WTC11 (cell line): Measurements from ENCODE around the gene ALOXE3. TPM values are rescaled to one million over a fixed set of nuclear protein-coding genes. Genes with fewer than 3 reads are reported as not detected.
"Not testable (repeated sequence)": the region's sequence is repeated elsewhere in the genome, so short reads cannot be mapped to it uniquely, and the experiment has no call there.

Experiments used
- ATAC-seq: fragments of 200-7000 bp; cut with Tn5 transposase; 2 replicates; pipeline ENCODE4 v1.10.0; 2021; ENCODE audit warnings: mild to moderate bottlenecking, moderate library complexity
- CTCF ChIA-PET: fragments of 300-600 bp; sonication (Branson Sonifier 250); formaldehyde crosslinking; loops from one replicate; lab custom pipeline; 2021; ENCODE audit warnings: antibody characterized with exemption; lab: Charles Lee
- POLR2A ChIA-PET: fragments of 350-600 bp; sonication (Branson Sonifier 250); formaldehyde crosslinking; loops from one replicate; lab custom pipeline; 2021; ENCODE audit warnings: antibody characterized with exemption; lab: Charles Lee
- DNase-seq: peaks from one replicate; pipeline ENCODE4 v3.0.0; 2021; ENCODE audit warnings: low spot score
- H3K27ac Mint-ChIP-seq: 2 replicates; pipeline ENCODE4 v1.8.0; 2021; ENCODE audit warnings: mixed read lengths
- H3K27me3 Mint-ChIP-seq: 2 replicates; pipeline ENCODE4 v1.8.0; 2021; ENCODE audit warnings: low read depth, mild to moderate bottlenecking, moderate library complexity, mixed read lengths
- H3K36me3 Mint-ChIP-seq: 2 replicates; pipeline ENCODE4 v1.8.0; 2021; ENCODE audit warnings: mixed read lengths
- H3K4me1 Mint-ChIP-seq: 2 replicates; pipeline ENCODE4 v1.8.0; 2022; ENCODE audit warnings: mixed read lengths
- H3K4me3 Mint-ChIP-seq: 2 replicates; pipeline ENCODE4 v1.8.0; 2021; ENCODE audit warnings: mild to moderate bottlenecking, moderate library complexity, mixed read lengths
- H3K9me3 Mint-ChIP-seq: 2 replicates; pipeline ENCODE4 v1.8.0; 2021; ENCODE audit warnings: mixed read lengths
- ATF2 ChIP-seq: sonication (generic); formaldehyde crosslinking; IDR thresholded peaks from 2 replicates; pipeline ENCODE4 v1.8.1; 2022; ENCODE audit warnings: low read depth, missing genetic modification reagents, borderline replicate concordance
- ATF3 ChIP-seq: sonication (generic); formaldehyde crosslinking; conservative IDR thresholded peaks from 2 replicates; pipeline ENCODE4 v1.8.1; 2022; ENCODE audit warnings: mild to moderate bottlenecking, missing genetic modification reagents
- ATF6 ChIP-seq: sonication (generic); formaldehyde crosslinking; IDR thresholded peaks from 2 replicates; pipeline ENCODE4 v1.8.1; 2023; ENCODE audit warnings: mild to moderate bottlenecking, missing genetic modification reagents
- CBFB ChIP-seq: sonication (generic); formaldehyde crosslinking; IDR thresholded peaks from 2 replicates; pipeline ENCODE4 v1.8.1; 2022; ENCODE audit warnings: mild to moderate bottlenecking, low read depth, missing genetic modification reagents
- CDX4 ChIP-seq: fragments of 250-450 bp; sonication (Bioruptor Pico); IDR thresholded peaks from 2 replicates; pipeline ENCODE4 v1.9.0; 2021; ENCODE audit warnings: moderate library complexity, mild to moderate bottlenecking, inconsistent platforms, borderline replicate concordance
- CREM ChIP-seq: sonication (generic); formaldehyde crosslinking; IDR thresholded peaks from 2 replicates; pipeline ENCODE4 v1.8.1; 2022; ENCODE audit warnings: mild to moderate bottlenecking, missing genetic modification reagents, moderate library complexity
- E2F1 ChIP-seq: sonication (generic); formaldehyde crosslinking; IDR thresholded peaks from 2 replicates; pipeline ENCODE4 v1.8.0; 2022; ENCODE audit warnings: mild to moderate bottlenecking, missing genetic modification reagents
- HMGA2 ChIP-seq: fragments of 250-450 bp; sonication (Bioruptor Pico); IDR thresholded peaks from 2 replicates; pipeline ENCODE4 v1.4.0; 2021; ENCODE audit warnings: mild to moderate bottlenecking, moderate library complexity
- KAT7 ChIP-seq: sonication (generic); formaldehyde crosslinking; IDR thresholded peaks from 2 replicates; pipeline ENCODE4 v1.8.1; 2023; ENCODE audit warnings: missing genetic modification reagents, mild to moderate bottlenecking, borderline replicate concordance
- NR1H2 ChIP-seq: sonication (generic); formaldehyde crosslinking; IDR thresholded peaks from 2 replicates; pipeline ENCODE4 v1.9.0; 2021; ENCODE audit warnings: mild to moderate bottlenecking, moderate library complexity, missing genetic modification reagents
- OVOL2 ChIP-seq: fragments of 250-450 bp; sonication (Bioruptor Pico); IDR thresholded peaks from 2 replicates; pipeline ENCODE4 v1.9.0; 2021; ENCODE audit warnings: mild to moderate bottlenecking, borderline replicate concordance
- PRRX2 ChIP-seq: fragments of 250-450 bp; sonication (Bioruptor Pico); IDR thresholded peaks from 2 replicates; pipeline ENCODE4 v1.8.0; 2021; ENCODE audit warnings: mild to moderate bottlenecking
- TCF7 ChIP-seq: sonication (generic); formaldehyde crosslinking; IDR thresholded peaks from 2 replicates; pipeline ENCODE4 v1.8.0; 2022; ENCODE audit warnings: mild to moderate bottlenecking, low read depth, missing genetic modification reagents, moderate library complexity
- TP53 ChIP-seq: sonication (generic); formaldehyde crosslinking; IDR thresholded peaks from 2 replicates; pipeline ENCODE4 v1.8.1; 2023; ENCODE audit warnings: mild to moderate bottlenecking, missing genetic modification reagents
- USF1 ChIP-seq: sonication (generic); formaldehyde crosslinking; IDR thresholded peaks from 2 replicates; pipeline ENCODE4 v1.8.0; 2022; ENCODE audit warnings: mild to moderate bottlenecking, missing genetic modification reagents
- ZBTB43 ChIP-seq: sonication (generic); formaldehyde crosslinking; IDR thresholded peaks from 2 replicates; pipeline ENCODE4 v1.8.1; 2023; ENCODE audit warnings: mild to moderate bottlenecking, missing genetic modification reagents
- ZNF121 ChIP-seq: sonication (generic); formaldehyde crosslinking; IDR thresholded peaks from 2 replicates; pipeline ENCODE4 v1.8.0; 2023; ENCODE audit warnings: missing genetic modification reagents
- ZNF416 ChIP-seq: fragments of 250-450 bp; sonication (Bioruptor Pico); IDR thresholded peaks from 2 replicates; pipeline ENCODE4 v1.9.0; 2021; ENCODE audit warnings: mild to moderate bottlenecking, inconsistent platforms
- ZNF671 ChIP-seq: fragments of 250-450 bp; sonication (Bioruptor Pico); IDR thresholded peaks from 2 replicates; pipeline ENCODE4 v1.8.0; 2021; ENCODE audit warnings: mild to moderate bottlenecking
- total RNA-seq: library from RNA; stranded (reverse); gene quantifications from 3 replicates; pipeline ENCODE4 v1.2.3, GENCODE V29; 2021

The ALOXE3 gene
- total RNA-seq, 1 experiment from 2014 or later: 0.81 TPM

GRCh38 chr17:8062807-8063483 is 55.4 kb downstream of the ALOXE3 start (continued):
- TF ChIP-seq ZNF671 (no peak), ZNF121 (no peak), ATF3 (CRISPR knock-in tag) (no peak), ZNF416 (CRISPR knock-in tag) (no peak), KAT7 (no peak), NR1H2 (no peak), CDX4 (CRISPR knock-in tag) (no peak), CBFB (CRISPR knock-in tag) (no peak)

GRCh38 chr17:8062435-8062806 is 55.9 kb downstream of the ALOXE3 start:
- no peak overlapping the region for H3K27ac Mint-ChIP-seq

GRCh38 chr17:8061851-8062250 is 56.5 kb downstream of the ALOXE3 start:
- not testable (repeated sequence) for ATAC-seq, H3K27ac Mint-ChIP-seq, H3K9me3 Mint-ChIP-seq, H3K36me3 Mint-ChIP-seq
- DNase-seq: peak; percentile 42
- CTCF ChIA-PET: interaction anchor here (1.3 to 11.8 kb wide), 8 partner anchors 13 to 229 kb away, joined by 4 to 380 read pairs (median 31); partner anchors contain the start of genes ALOXE3, HES7 and KDM6B
- POLR2A ChIA-PET: interaction anchor here (1.6 kb wide), 1 partner anchor 42 kb away, joined by 3 read pairs; no protein-coding TSS in a partner anchor
- peaks cover 56% of the 10 kb centered on the region for H3K4me1 Mint-ChIP-seq
- peaks cover 40% of the 10 kb centered on the region for H3K27me3 Mint-ChIP-seq
- H3K4me3 Mint-ChIP-seq: peak overlapping the region; percentile 73

More at GRCh38 chr17:8062435-8062806, 55.9 kb downstream of the ALOXE3 start:
- Mint-ChIP-seq H3K36me3 (no peaks in the 10 kb centered on the region), H3K27me3 (peaks cover 34% of the 10 kb centered on the region)
- no peak for ATAC-seq
- CTCF ChIA-PET: interaction anchor here (0.6 to 11.8 kb wide), 9 partner anchors 12 to 229 kb away, joined by 3 to 380 read pairs (median 6); partner anchors contain the start of genes ALOXE3, HES7 and KDM6B
- TF ChIP-seq ATF2 (CRISPR knock-in tag): no peak
- no peak for TF ChIP-seq TP53
- no peak for TF ChIP-seq ZNF416 (CRISPR knock-in tag)
- TF ChIP-seq ATF6 (CRISPR knock-in tag): no peak
- TF ChIP-seq HMGA2 (CRISPR knock-in tag): no peak
- no peak for TF ChIP-seq OVOL2
- TF ChIP-seq USF1 (CRISPR knock-in tag): no peak
- TF ChIP-seq ZBTB43: no peak
- no peak for TF ChIP-seq PRRX2 (CRISPR knock-in tag)
- no peak for TF ChIP-seq E2F1 (CRISPR knock-in tag)
- TF ChIP-seq TCF7 (CRISPR knock-in tag): no peak
- TF ChIP-seq CREM (CRISPR knock-in tag): no peak
- TF ChIP-seq, all 79 proteins: peak for 0
- Mint-ChIP-seq H3K9me3 (no peaks in the 10 kb centered on the region), H3K4me1 (peaks cover 58% of the 10 kb centered on the region), H3K4me3 (peak overlapping the region; percentile 73)
- POLR2A ChIA-PET: interaction anchor here (1.0 to 1.6 kb wide), 2 partner anchors 11 to 41 kb away, joined by 3 read pairs; no protein-coding TSS in a partner anchor
- no peak for DNase-seq
